Skeletal muscle tissue (tissue), 4 donors: ENCODE results near the gene GANC. TPM values are rescaled to one million over a fixed set of nuclear protein-coding genes. Genes with fewer than 3 reads are reported as not detected.

ENCODE experiments used
- H3K27ac ChIP-seq: one replicate; pipeline ENCODE4 v1.7.0; 2013; ENCODE audit warnings: mild to moderate bottlenecking, low read depth, low read length, inconsistent platforms
- H3K27me3 ChIP-seq, 3 donors: one replicate each; pipeline ENCODE4 v1.7.0; 2013; ENCODE audit warnings: low read length in 3 of 3; ENCODE audit not compliant: control insufficient read depth in 3 of 3, insufficient read depth in 3 of 3
- H3K36me3 ChIP-seq, 3 donors: one replicate each; pipeline ENCODE4 v1.7.0; 2013; ENCODE audit warnings: low read length in 3 of 3; ENCODE audit not compliant: control insufficient read depth in 3 of 3, insufficient read depth in 3 of 3
- H3K4me1 ChIP-seq, 3 donors: one replicate each; pipeline ENCODE4 v1.7.0; 2013; ENCODE audit warnings: low read length in 3 of 3, mild to moderate bottlenecking in 3 of 3; ENCODE audit not compliant: control insufficient read depth in 3 of 3, insufficient read depth in 3 of 3
- H3K4me3 ChIP-seq, 3 donors: one replicate each; pipeline ENCODE4 v1.7.0; 2013; ENCODE audit warnings: low read length in 3 of 3
- H3K9ac ChIP-seq, 3 donors: one replicate each; pipeline ENCODE4 v1.7.0; 2013; ENCODE audit warnings: low read length in 3 of 3, mild to moderate bottlenecking in 3 of 3, moderate library complexity in 2 of 3, low read depth in 1 of 3
- H3K9me3 ChIP-seq, 3 donors: one replicate each; pipeline ENCODE4 v1.7.0; 2013; ENCODE audit warnings: low read length in 3 of 3; ENCODE audit not compliant: control insufficient read depth in 3 of 3
- total RNA-seq: library from RNA; depleted of rRNA; stranded (reverse); fragments of >200 nt; gene quantifications from one replicate; pipeline ENCODE4 v1.2.3, GENCODE V29; 2014
- donor health status: Osteomylitis.

GANC gene
- total RNA-seq, 1 donor from 2014 or later, result 11.5 TPM

GRCh38 chr15:42253300-42253699 lies 19.7 kb upstream of the GANC start:
- Histone ChIP-seq H3K9ac (no peak overlapping the region), H3K36me3 (peaks cover 13 to 17% (median 15%) of the 10 kb centered on the region in 3 donors), H3K27ac (no peak overlapping the region), H3K4me1 (no peaks in the 10 kb centered on the region), H3K4me3 (no peak overlapping the region), H3K9me3 (peaks cover 0 to 2% (median 0%) of the 10 kb centered on the region in 3 donors), H3K27me3 (no peaks in the 10 kb centered on the region)

GRCh38 chr15:42264795-42265194 lies 8.2 kb upstream of the GANC start:
- no peaks in the 10 kb centered on the region for H3K9me3 ChIP-seq
- H3K36me3 ChIP-seq, result peaks cover 13 to 54% (median 52%) of the 10 kb centered on the region in 3 donors
- no peak overlapping the region for H3K9ac ChIP-seq
- H3K27me3 ChIP-seq, result no peaks in the 10 kb centered on the region
- no peaks in the 10 kb centered on the region for H3K4me1 ChIP-seq
- H3K27ac ChIP-seq, result no peak overlapping the region
- H3K4me3 ChIP-seq, result no peak overlapping the region

GRCh38 chr15:42267286-42267685 lies 5.7 kb upstream of the GANC start:
- H3K27me3 ChIP-seq, result no peaks in the 10 kb centered on the region
- peaks cover 7 to 44% (median 35%) of the 10 kb centered on the region in 3 donors for H3K36me3 ChIP-seq
- H3K27ac ChIP-seq, result no peak overlapping the region
- peaks cover 7 to 14% (median 10%) of the 10 kb centered on the region in 3 donors for H3K4me1 ChIP-seq
- H3K9ac ChIP-seq, result no peak overlapping the region
- H3K4me3 ChIP-seq, result no peak overlapping the region
- H3K9me3 ChIP-seq, result no peaks in the 10 kb centered on the region

DNA sequence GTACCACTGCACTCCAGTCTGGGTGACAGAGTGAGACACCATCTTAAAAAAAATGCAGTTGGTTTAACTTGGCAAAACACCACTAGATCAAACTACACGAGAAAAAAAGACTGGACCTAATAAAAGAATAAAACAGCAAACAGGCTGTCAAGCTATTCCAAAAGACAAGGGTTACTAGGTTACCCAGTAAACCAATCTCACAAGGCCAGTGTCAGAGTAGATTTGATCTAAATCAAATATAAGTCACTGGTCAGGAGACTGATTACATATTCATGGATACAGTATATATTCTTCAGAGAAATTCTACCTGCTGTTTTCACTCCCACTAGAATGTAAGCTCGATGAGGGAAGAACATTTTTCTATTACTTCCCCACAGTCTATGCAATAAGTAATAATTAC lies 2.5 kb upstream of the GANC start:
- Histone ChIP-seq H3K27me3 (no peaks in the 10 kb centered on the region), H3K9ac (no peak overlapping the region), H3K36me3 (peaks cover 0 to 22% (median 15%) of the 10 kb centered on the region in 3 donors), H3K9me3 (no peaks in the 10 kb centered on the region), H3K4me3 (no peak overlapping the region), H3K4me1 (peaks cover 17 to 33% (median 31%) of the 10 kb centered on the region in 3 donors), H3K27ac (no peak overlapping the region)

DNA sequence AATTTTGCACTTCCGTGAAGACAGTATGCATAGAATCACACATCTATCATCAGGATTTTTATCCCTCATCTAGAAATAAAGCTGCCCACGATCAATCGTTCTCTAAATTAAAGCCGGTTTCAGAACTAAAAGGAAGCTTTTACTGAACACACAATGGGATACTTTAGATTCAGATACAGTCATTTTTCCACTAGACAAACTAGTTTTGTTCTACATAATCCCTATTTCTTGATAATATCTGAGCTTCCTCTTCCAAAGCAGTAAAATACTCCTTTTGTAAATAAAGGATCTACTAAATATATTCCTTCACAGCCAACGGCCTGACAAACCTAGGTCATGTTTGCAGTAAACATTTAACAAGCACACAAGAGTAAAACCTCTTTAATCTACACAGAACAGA lies 2.0 kb upstream of the GANC start:
- Histone ChIP-seq H3K36me3 (peaks cover 0 to 22% (median 11%) of the 10 kb centered on the region in 3 donors), H3K9ac (peak overlapping the region in 1 of 3 donors; percentile 16), H3K4me3 (no peak overlapping the region), H3K9me3 (no peaks in the 10 kb centered on the region), H3K27ac (no peak overlapping the region), H3K4me1 (peaks cover 21 to 36% (median 35%) of the 10 kb centered on the region in 3 donors), H3K27me3 (no peaks in the 10 kb centered on the region)

- Histone ChIP-seq H3K36me3 (peaks cover under 1 to 10% (median 9%) of the 10 kb centered on the region in 3 donors), H3K9ac (peak overlapping the region; percentile 95 to 99 (median 99)), H3K4me1 (peaks cover 23 to 39% (median 36%) of the 10 kb centered on the region in 3 donors), H3K27me3 (no peaks in the 10 kb centered on the region), H3K4me3 (peak overlapping the region; percentile 82 to 99 (median 98)), H3K9me3 (no peaks in the 10 kb centered on the region), H3K27ac (peak overlapping the region; percentile 98)
These were observed 1.1 kb downstream of the GANC start for GRCh38 chr15:42273900-42274701.

DNA sequence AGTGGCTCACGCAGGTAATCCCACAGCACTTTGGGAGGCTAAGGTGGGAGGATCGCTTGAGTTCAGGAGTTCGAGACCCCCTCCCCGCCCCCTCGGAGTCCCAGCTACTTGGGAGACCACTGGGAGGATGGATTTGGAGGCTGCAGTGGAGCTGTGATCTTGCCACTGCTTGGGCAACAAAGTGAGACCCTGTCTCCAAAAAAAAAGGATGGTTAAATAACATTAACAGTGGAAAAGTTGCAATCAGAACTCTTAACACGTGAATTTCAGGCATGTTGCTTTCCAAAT lies 1.6 kb downstream of the GANC start:
- H3K4me1 ChIP-seq, result peaks cover 23 to 41% (median 39%) of the 10 kb centered on the region in 3 donors

DNA sequence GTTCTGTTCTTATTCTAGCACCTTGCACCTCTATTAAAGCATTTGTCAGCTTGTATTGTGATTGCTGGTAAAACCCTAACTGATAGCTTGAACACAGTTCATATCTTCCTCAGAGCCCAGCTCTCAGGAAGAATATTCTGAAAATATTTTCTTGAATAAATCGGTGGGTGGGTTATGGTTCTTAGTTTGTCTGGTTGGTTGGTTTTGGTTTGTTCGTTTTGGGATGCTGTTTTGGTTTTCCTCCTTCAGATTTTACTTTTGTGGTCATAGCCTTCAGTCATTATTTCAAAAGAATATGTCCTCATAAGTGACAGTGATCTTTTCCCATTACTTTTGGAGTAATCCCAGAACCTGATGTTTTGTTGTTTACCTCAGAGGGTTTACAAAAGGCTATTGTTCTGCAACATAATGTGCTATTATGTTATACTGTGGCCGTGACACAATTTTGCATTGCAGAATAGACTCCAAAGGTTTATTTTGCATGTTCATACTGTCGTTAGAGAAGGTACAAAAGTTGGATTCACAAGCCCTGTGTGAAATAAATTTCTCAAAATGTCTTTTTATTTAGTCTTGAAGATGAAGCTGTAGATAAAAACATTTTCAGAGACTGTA lies 2.9 kb downstream of the GANC start:
- H3K4me1 ChIP-seq, result peaks cover 23 to 39% (median 35%) of the 10 kb centered on the region in 3 donors
- peak overlapping the region; percentile 55 to 95 (median 63) for H3K9ac ChIP-seq
- H3K27me3 ChIP-seq, result no peaks in the 10 kb centered on the region
- H3K9me3 ChIP-seq, result no peaks in the 10 kb centered on the region
- peaks cover 6 to 26% (median 20%) of the 10 kb centered on the region in 3 donors for H3K36me3 ChIP-seq
- peak overlapping the region; percentile 98 for H3K27ac ChIP-seq
- peak overlapping the region in 2 of 3 donors; percentile 82 to 98 for H3K4me3 ChIP-seq

More for the DNA sequence above, 1.6 kb downstream of the GANC start:
- Histone ChIP-seq H3K9ac (peak overlapping the region; percentile 95 to 99 (median 99)), H3K9me3 (no peaks in the 10 kb centered on the region), H3K4me3 (peak overlapping the region; percentile 82 to 99 (median 98)), H3K27me3 (no peaks in the 10 kb centered on the region), H3K27ac (peak overlapping the region; percentile 98), H3K36me3 (peaks cover 3 to 15% (median 15%) of the 10 kb centered on the region in 3 donors)

DNA sequence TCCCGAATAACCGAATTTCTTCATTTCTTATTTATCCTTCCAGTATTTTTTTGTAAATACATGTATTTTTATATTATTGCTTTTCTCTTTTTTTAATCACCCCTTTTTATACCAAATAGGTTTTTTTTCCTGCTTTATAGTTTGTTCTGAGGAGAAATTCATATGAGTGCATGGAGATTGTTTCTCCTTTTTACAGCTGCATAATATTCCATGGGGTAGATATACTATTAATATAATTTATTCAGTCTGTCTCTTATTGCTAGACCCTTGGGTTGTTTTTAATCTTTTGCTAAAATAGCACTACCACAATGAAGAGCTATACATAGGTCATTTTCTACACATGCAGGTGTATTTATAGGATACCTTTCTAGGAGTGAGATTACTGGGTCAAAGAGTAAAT lies 3.8 kb downstream of the GANC start:
- no peaks in the 10 kb centered on the region for H3K27me3 ChIP-seq
- H3K4me3 ChIP-seq, result no peak overlapping the region
- peaks cover 9 to 33% (median 23%) of the 10 kb centered on the region in 3 donors for H3K36me3 ChIP-seq
- H3K9ac ChIP-seq, result no peak overlapping the region
- H3K27ac ChIP-seq, result no peak overlapping the region
- H3K4me1 ChIP-seq, result peaks cover 20 to 32% (median 32%) of the 10 kb centered on the region in 3 donors
- H3K9me3 ChIP-seq, result no peaks in the 10 kb centered on the region

- Histone ChIP-seq H3K4me3 (no peak overlapping the region), H3K9me3 (no peaks in the 10 kb centered on the region), H3K27ac (no peak overlapping the region), H3K9ac (no peak overlapping the region), H3K36me3 (peaks cover 9 to 46% (median 30%) of the 10 kb centered on the region in 3 donors), H3K27me3 (no peaks in the 10 kb centered on the region), H3K4me1 (peaks cover 17 to 34% (median 19%) of the 10 kb centered on the region in 3 donors)
These were observed 6.3 kb downstream of the GANC start for GRCh38 chr15:42279234-42279723.
